Large intestine (tissue), 3 donors: ENCODE data around the gene RASGRF2. TPM values are rescaled to one million over a fixed set of nuclear protein-coding genes. Genes with fewer than 3 reads are reported as not detected.
"Not testable (repeated sequence)": the region's sequence is repeated elsewhere in the genome, so short reads cannot be mapped to it uniquely, and the experiment has no call there.

ENCODE experiments used
- DNase-seq, 2 donors: peaks; one replicate each; pipeline versions ENCODE4 v3.0.0 to v3.0.0-alpha.2; 2013
- H3K27ac ChIP-seq: one replicate; pipeline ENCODE4 v1.5.1; 2013; ENCODE audit warnings: low read length
- H3K27me3 ChIP-seq: 2 replicates; pipeline ENCODE4 v1.6.1; 2013; ENCODE audit warnings: low read length; ENCODE audit not compliant: control insufficient read depth, insufficient read depth
- H3K36me3 ChIP-seq: 2 replicates; pipeline ENCODE4 v1.6.1; 2013; ENCODE audit warnings: low read length; ENCODE audit not compliant: control insufficient read depth, insufficient read depth
- H3K4me1 ChIP-seq: one replicate; pipeline ENCODE4 v1.6.1; 2013; ENCODE audit warnings: low read length; ENCODE audit not compliant: control insufficient read depth, insufficient read depth
- H3K4me3 ChIP-seq: one replicate; pipeline ENCODE4 v1.5.1; 2013; ENCODE audit warnings: low read length
- H3K9me3 ChIP-seq: one replicate; pipeline ENCODE4 v1.6.1; 2013; ENCODE audit warnings: mild to moderate bottlenecking, low read depth, low read length, moderate library complexity; ENCODE audit not compliant: control insufficient read depth
- WGBS: methylation state at CpG from one replicate; pipeline ENCODE4 v1.1.5; 2013; ENCODE audit warnings: low lambda C conversion rate; ENCODE audit not compliant: insufficient coverage; 5-methylcytosine and 5-hydroxymethylcytosine counted together
- polyA plus RNA-seq: library from polyadenylated mRNA; unstranded; fragments of 120-200 nt; gene quantifications from one replicate; pipeline ENCODE4 v1.2.1, GENCODE V29; 2013

The RASGRF2 gene
- polyA plus RNA-seq, 1 donor, result 3.1 TPM

GRCh38 chr5:81091199-81091598 is 131.0 kb downstream of the RASGRF2 start:
- DNase-seq, result no peak
- Histone ChIP-seq H3K9me3 (peaks cover 5% of the 10 kb centered on the region), H3K27ac (no peak overlapping the region), H3K36me3 (peaks cover 5% of the 10 kb centered on the region), H3K4me1 (no peaks in the 10 kb centered on the region), H3K4me3 (no peak overlapping the region), H3K27me3 (no peaks in the 10 kb centered on the region)
- 60% methylated on average over 1 of the region's 3 CpGs for WGBS

GRCh38 chr5:81093536-81094196 is 133.5 kb downstream of the RASGRF2 start:
- no peaks in the 10 kb centered on the region for H3K27me3 ChIP-seq
- H3K4me3 ChIP-seq, result no peak overlapping the region
- no peaks in the 10 kb centered on the region for H3K4me1 ChIP-seq
- no peaks in the 10 kb centered on the region for H3K36me3 ChIP-seq
- H3K9me3 ChIP-seq, result no peaks in the 10 kb centered on the region
- no peak overlapping the region for H3K27ac ChIP-seq
- no CpG with 5 or more reads among the region's 2 CpGs for WGBS
- no peak for DNase-seq

- no peak for DNase-seq
- Histone ChIP-seq H3K27me3 (no peaks in the 10 kb centered on the region), H3K27ac (no peak overlapping the region), H3K4me1 (no peaks in the 10 kb centered on the region), H3K4me3 (no peak overlapping the region), H3K9me3 (no peaks in the 10 kb centered on the region), H3K36me3 (no peaks in the 10 kb centered on the region)
- 100% methylated on average over 1 of the region's 1 CpG for WGBS
These were observed 135.7 kb downstream of the RASGRF2 start for GRCh38 chr5:81095835-81096234.

- no peaks in the 10 kb centered on the region for H3K4me1 ChIP-seq
- H3K27me3 ChIP-seq, result no peaks in the 10 kb centered on the region
- H3K27ac ChIP-seq, result no peak overlapping the region
- H3K36me3 ChIP-seq, result no peaks in the 10 kb centered on the region
- H3K9me3 ChIP-seq, result no peaks in the 10 kb centered on the region
- DNase-seq, result no peak
- 100% methylated on average over 2 of the region's 3 CpGs for WGBS
- H3K4me3 ChIP-seq, result no peak overlapping the region
These were observed 137.6 kb downstream of the RASGRF2 start for GRCh38 chr5:81097713-81098112.

GRCh38 chr5:81105261-81105877 is 145.2 kb downstream of the RASGRF2 start:
- no peak overlapping the region for H3K27ac ChIP-seq
- no peaks in the 10 kb centered on the region for H3K36me3 ChIP-seq
- WGBS, result no CpG with 5 or more reads among the region's 5 CpGs
- no peaks in the 10 kb centered on the region for H3K27me3 ChIP-seq
- no peaks in the 10 kb centered on the region for H3K9me3 ChIP-seq
- no peaks in the 10 kb centered on the region for H3K4me1 ChIP-seq
- DNase-seq, result no peak
- H3K4me3 ChIP-seq, result no peak overlapping the region

GRCh38 chr5:81115261-81115660 is 155.1 kb downstream of the RASGRF2 start:
- WGBS, result 100% methylated on average over 1 of the region's 4 CpGs

GRCh38 chr5:81117566-81117965 is 157.4 kb downstream of the RASGRF2 start:
- Histone ChIP-seq H3K9me3 (no peaks in the 10 kb centered on the region), H3K36me3 (no peaks in the 10 kb centered on the region), H3K4me1 (no peaks in the 10 kb centered on the region), H3K4me3 (no peak overlapping the region), H3K27ac (no peak overlapping the region), H3K27me3 (no peaks in the 10 kb centered on the region)
- DNase-seq, result no peak
- 100% methylated on average over 1 of the region's 3 CpGs for WGBS

More at GRCh38 chr5:81115261-81115660, 155.1 kb downstream of the RASGRF2 start:
- no peak overlapping the region for H3K27ac ChIP-seq
- H3K9me3 ChIP-seq, result no peaks in the 10 kb centered on the region
- no peaks in the 10 kb centered on the region for H3K27me3 ChIP-seq
- no peaks in the 10 kb centered on the region for H3K4me1 ChIP-seq
- H3K4me3 ChIP-seq, result no peak overlapping the region
- no peaks in the 10 kb centered on the region for H3K36me3 ChIP-seq
- no peak for DNase-seq

- Histone ChIP-seq H3K27me3 (no peaks in the 10 kb centered on the region), H3K4me3 (no peak overlapping the region), H3K4me1 (no peaks in the 10 kb centered on the region), H3K27ac (no peak overlapping the region), H3K9me3 (no peaks in the 10 kb centered on the region), H3K36me3 (no peaks in the 10 kb centered on the region)
- 61% methylated on average over 4 of the region's 5 CpGs for WGBS
- DNase-seq, result peak in 1 of 2 donors; percentile 18
These were observed 161.1 kb downstream of the RASGRF2 start for GRCh38 chr5:81121273-81121672.

- Histone ChIP-seq H3K27ac (no peak overlapping the region), H3K4me3 (no peak overlapping the region), H3K9me3 (no peaks in the 10 kb centered on the region), H3K36me3 (no peaks in the 10 kb centered on the region), H3K27me3 (no peaks in the 10 kb centered on the region), H3K4me1 (no peaks in the 10 kb centered on the region)
- WGBS, result 80% methylated on average over 2 of the region's 7 CpGs
- DNase-seq, result no peak
These were observed 161.9 kb downstream of the RASGRF2 start for GRCh38 chr5:81121836-81122630.

GRCh38 chr5:81124689-81125088 is 164.5 kb downstream of the RASGRF2 start:
- not testable (repeated sequence) for H3K27me3 ChIP-seq, DNase-seq, H3K4me1 ChIP-seq, H3K9me3 ChIP-seq, H3K4me3 ChIP-seq, H3K36me3 ChIP-seq, H3K27ac ChIP-seq
- WGBS, result no CpG with 5 or more reads among the region's 6 CpGs
